Fibroblast of villous mesenchyme (primary cell): ENCODE results near the gene ZNF784. TPM values are rescaled to one million over a fixed set of nuclear protein-coding genes. Genes with fewer than 3 reads are reported as not detected.

Experiments
- DNase-seq: peaks from one replicate; pipeline ENCODE4 v3.0.0-alpha.2; 2010; ENCODE audit warnings: low read depth
- H3K4me3 ChIP-seq: 2 replicates; pipeline ENCODE4 v1.5.1; 2011; ENCODE audit warnings: low read depth, mild to moderate bottlenecking, low read length
- total RNA-seq: library from RNA; depleted of rRNA; stranded (reverse); fragments of >200 nt; gene quantifications from 2 replicates; pipeline ENCODE4 v1.2.3, GENCODE V29; 2012
- TF ChIP-seq, protein P1 (sequence below): IDR thresholded peaks from 2 replicates; pipeline ENCODE4 v1.5.1; 2012; ENCODE audit warnings: low read depth, mild to moderate bottlenecking, low read length; ENCODE audit not compliant: insufficient read depth

ZNF784 gene
- total RNA-seq, 1 donor: 5.6 TPM

DNA sequence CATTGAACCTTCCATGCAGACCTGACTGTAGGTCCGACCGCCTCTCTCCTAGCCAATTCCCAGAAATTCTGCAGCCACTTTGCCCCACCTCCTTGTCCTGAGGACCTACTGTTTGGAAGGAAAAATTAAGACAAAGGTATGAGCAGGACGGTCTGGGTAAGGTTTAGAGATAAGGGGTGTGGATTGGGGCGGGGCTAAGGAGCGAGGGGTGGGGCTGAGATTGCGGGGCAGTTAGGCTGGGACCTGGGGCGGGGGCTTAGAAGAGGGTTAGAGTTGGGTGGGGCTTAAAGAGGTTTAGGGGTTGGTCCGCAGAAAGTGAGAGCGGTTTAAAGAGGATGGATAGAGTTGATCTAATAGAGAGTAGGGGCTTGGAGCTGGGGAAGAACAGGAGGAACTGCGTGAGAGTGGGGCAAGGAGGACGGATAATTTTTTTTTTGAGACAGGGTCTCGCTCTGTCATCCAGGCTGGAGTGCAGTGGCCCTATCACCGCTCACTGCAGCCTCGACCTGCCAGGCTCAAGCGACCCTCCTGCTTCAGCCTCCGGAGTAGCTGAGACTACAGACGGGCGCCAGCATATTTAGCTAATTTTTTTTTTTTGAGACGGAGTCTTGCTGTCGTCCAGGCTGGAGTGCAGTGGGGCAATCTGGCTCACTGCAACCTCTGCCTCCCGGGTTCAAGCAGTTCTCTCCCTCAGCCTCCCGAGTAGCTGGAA, 20.6 kb downstream of the ZNF784 start:
- DNase-seq: no peak
- TF ChIP-seq, protein P1, sequence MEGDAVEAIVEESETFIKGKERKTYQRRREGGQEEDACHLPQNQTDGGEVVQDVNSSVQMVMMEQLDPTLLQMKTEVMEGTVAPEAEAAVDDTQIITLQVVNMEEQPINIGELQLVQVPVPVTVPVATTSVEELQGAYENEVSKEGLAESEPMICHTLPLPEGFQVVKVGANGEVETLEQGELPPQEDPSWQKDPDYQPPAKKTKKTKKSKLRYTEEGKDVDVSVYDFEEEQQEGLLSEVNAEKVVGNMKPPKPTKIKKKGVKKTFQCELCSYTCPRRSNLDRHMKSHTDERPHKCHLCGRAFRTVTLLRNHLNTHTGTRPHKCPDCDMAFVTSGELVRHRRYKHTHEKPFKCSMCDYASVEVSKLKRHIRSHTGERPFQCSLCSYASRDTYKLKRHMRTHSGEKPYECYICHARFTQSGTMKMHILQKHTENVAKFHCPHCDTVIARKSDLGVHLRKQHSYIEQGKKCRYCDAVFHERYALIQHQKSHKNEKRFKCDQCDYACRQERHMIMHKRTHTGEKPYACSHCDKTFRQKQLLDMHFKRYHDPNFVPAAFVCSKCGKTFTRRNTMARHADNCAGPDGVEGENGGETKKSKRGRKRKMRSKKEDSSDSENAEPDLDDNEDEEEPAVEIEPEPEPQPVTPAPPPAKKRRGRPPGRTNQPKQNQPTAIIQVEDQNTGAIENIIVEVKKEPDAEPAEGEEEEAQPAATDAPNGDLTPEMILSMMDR: no peak
- no peak overlapping the region for H3K4me3 ChIP-seq

DNA sequence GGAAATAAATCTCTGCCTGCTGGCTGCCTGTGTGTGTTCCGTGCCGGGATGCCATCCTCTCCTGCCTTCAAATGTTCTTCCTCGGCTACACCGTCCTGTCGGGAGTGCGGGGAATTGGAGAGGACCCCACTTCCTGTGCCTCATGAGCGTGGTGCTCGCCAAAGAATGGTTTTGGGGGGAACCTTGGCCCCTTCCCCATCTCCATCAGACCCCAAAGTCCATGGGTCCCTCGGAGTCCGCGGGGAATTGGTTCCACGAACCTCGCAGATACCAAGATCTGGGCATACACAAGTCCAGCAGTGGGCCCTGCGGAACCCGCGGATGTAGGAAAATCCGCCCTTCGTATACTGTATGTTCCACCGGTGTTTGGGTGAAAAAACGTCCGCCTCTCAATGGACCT, 21.3 kb downstream of the ZNF784 start:
- TF ChIP-seq, protein P1: no peak
- H3K4me3 ChIP-seq: no peak overlapping the region

DNA sequence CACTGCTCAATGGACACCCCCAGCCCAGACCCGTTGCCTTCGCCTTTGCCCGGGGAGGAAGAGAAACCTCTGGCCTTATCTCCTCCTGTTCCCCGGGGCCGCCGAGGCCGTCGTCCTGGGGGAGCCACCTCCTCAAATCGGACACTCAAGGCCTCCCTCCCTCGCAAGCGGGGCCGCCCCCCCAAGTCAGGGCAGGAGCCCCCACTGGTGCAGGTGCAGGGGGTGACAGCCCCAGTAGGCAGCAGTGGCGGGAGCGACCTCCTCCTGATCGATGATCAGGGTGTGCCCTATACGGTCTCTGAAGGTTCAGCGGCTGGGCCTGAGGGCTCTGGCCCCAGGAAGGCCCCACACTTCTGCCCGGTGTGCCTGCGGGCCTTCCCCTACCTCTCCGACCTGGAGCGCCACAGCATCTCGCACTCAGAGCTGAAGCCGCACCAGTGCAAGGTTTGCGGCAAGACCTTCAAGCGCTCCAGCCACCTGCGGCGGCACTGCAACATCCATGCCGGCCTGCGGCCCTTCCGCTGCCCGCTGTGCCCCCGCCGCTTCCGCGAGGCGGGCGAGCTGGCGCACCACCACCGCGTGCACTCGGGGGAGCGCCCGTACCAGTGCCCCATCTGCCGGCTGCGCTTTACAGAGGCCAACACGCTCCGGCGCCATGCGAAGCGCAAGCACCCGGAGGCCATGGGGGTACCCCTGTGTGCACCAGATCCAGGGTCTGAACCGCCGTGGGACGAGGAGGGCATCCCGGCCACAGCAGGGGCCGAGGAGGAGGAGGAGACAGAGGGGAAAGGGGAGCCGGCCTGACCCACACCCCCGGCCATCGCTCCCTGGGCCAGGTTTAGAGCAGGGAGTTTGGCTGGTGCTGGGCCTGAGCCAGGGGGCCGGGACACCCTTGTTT, 22.0 kb downstream of the ZNF784 start:
- TF ChIP-seq, protein P1: no peak
- no peak overlapping the region for H3K4me3 ChIP-seq
- no peak for DNase-seq

More for the DNA sequence above, 21.3 kb downstream of the ZNF784 start:
- DNase-seq: no peak

DNA sequence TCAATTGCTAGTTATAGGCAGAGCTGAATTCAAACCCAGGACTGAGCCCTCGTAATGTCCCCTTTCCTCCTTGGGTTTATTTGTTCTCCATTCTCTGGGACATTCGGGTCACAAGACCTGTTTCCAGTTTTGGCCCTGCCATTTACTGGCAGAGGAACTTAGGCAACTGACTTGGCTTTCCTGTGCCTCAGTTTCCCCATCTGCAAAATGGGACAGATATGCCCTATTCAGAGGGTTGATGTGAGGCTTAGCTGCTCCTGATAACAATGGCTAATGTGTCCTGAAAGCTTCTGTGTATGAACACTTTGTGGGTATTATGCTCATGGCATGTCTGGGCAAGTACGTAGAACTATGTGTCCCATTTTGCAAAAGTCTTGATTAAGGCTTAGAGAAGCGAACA, 23.3 kb downstream of the ZNF784 start:
- no peak for DNase-seq
- TF ChIP-seq, protein P1: no peak
- peak overlapping the region; percentile 93 for H3K4me3 ChIP-seq

DNA sequence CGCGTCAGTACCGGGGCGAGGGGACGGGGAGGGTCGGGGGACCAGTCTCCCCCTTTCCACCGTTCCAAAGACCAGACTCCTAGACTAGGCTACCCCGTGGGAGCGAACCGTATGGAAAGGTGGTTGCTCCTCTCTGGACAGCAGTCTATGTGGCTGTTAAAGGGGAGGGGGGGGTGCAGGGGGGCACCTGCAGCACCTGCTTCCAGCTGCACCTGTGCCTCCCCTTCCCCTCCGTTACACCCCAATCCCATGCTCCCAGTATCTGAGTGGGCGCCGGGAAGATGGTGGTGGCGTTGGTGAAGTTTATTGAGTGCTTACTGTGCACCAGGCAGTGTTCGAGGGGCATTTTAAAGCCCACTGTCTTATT, 23.7 kb downstream of the ZNF784 start:
- TF ChIP-seq, protein P1: no peak
- DNase-seq: no peak
- peak overlapping the region; percentile 93 for H3K4me3 ChIP-seq

DNA sequence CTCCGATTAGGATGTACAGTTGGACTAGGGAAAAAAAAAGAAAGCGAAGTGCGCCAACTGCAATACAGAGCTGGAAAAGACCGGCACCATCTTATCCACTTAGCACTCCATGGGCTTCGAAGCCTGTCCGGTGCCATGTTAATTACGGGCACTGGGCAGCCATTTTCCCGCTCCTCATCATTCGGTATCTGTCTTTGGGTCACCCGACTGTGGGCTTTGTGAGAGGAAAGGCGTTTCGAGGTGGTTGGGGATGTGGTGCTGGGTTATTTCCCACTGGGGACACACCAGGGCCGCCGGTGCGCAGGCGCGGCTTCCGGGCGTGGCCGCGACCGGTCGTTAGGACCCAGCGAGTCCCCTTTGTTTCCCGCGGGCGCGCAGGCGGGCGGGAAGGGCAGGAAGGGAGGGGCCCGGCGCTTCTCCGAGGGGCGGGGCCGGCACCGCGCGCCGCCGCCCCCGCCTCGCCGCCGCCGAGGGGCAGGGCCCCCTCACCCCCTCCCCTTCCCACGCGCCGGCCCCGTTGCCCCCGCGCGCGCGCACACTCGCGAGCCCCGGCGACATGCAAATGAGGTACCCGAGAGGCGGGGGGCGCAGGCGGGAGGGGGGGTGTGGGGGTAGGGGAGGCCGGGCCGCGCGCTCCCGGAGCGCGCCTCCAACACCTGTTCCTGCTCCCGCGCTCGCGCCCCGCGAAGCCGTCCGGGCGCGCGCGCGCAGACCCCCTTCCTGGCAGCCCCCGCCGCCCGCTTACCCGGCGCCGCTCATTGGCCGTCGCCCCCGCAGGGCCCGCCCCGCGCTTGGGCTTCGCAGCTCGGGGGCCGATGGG, 24.3 kb downstream of the ZNF784 start, which contains the start of gene ZNF524:
TSS of gene ZNF524 (plus strand) at position 447 of the 820 bp plus-strand sequence. CDS start 1,825 bp downstream, outside the sequence.
- TF ChIP-seq, protein P1: no peak
- peak; percentile 90 for DNase-seq
- peak within 1 kb of the TSS; percentile 93 for H3K4me3 ChIP-seq
